Mammary epithelial cell (primary cell): ENCODE data around the gene PTRH1.

ENCODE experiments used
- EZH2 ChIP-seq: IDR thresholded peaks from 2 replicates; pipeline ENCODE4 v1.6.1; 2012; ENCODE audit warnings: low read length, inconsistent platforms, borderline replicate concordance
- TF ChIP-seq, protein P1 (sequence below), 2 donors: IDR thresholded peaks in 1 of 2; conservative IDR thresholded peaks in 1 of 2; 2 replicates each; pipeline ENCODE4 v1.5.1; 2011 to 2012; ENCODE audit warnings: inconsistent platforms in 2 of 2, low read length in 2 of 2, mild to moderate bottlenecking in 2 of 2, control low read depth in 1 of 2, low read depth in 1 of 2; ENCODE audit not compliant: insufficient read depth in 1 of 2; ENCODE audit errors: extremely low read depth in 1 of 2

DNA sequence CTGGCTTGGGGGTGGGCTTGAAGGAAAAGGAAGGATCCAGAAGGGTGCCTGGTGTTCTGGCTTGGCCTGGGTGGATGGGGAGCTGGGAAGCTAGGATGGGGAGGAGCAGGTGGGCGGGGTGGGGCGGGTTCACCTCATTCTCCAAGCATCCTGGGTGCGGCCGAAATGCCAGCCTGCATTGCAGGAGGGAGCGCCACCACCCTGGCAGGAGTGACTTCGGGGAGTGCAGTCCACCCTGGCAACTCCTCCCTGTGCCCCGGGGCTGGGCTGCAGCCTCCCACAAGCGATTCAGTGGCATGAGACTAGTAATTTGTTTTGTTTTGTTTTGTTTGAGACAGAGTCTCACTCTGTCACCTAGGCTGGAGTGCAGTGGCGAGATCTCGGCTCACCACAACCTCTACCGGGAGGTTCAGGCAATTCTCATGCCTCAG, 5.9 kb upstream of the PTRH1 start:
- TF ChIP-seq, protein P1, sequence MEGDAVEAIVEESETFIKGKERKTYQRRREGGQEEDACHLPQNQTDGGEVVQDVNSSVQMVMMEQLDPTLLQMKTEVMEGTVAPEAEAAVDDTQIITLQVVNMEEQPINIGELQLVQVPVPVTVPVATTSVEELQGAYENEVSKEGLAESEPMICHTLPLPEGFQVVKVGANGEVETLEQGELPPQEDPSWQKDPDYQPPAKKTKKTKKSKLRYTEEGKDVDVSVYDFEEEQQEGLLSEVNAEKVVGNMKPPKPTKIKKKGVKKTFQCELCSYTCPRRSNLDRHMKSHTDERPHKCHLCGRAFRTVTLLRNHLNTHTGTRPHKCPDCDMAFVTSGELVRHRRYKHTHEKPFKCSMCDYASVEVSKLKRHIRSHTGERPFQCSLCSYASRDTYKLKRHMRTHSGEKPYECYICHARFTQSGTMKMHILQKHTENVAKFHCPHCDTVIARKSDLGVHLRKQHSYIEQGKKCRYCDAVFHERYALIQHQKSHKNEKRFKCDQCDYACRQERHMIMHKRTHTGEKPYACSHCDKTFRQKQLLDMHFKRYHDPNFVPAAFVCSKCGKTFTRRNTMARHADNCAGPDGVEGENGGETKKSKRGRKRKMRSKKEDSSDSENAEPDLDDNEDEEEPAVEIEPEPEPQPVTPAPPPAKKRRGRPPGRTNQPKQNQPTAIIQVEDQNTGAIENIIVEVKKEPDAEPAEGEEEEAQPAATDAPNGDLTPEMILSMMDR (conservative IDR thresholded peaks at IDR 0.05 in 1 of 2, IDR thresholded peaks at IDR 0.05 in 1 of 2; ENCODE audit: extremely low read depth in 1 of 2, insufficient read depth in 1 of 2, low read depth in 1 of 2, low read length in 2 of 2), result peak in 1 of 2 donors; percentile 24
- no peak for TF ChIP-seq EZH2
